ENCODE results near the gene EMSY. TPM values are rescaled to one million over a fixed set of nuclear protein-coding genes. Genes with fewer than 3 reads are reported as not detected.

EMSY gene
- total RNA-seq, 6 experiments from 2014 or later = 12.3 to 17.5 (median 15.2) TPM

GRCh38 chr11:76444065-76444383, 794 bp upstream of the EMSY start:
- Mint-ChIP-seq H3K27me3 (ENCODE audit: insufficient read depth) (no peaks in the 10 kb centered on the region; the same call in 1 of the 2 replicates), H3K36me3 (ENCODE audit: low read depth) (peaks cover 23% of the 10 kb centered on the region; the same call in 1 of the 2 replicates), H3K4me1 (ENCODE audit: low read depth) (peaks cover 22% of the 10 kb centered on the region), H3K9me3 (no peaks in the 10 kb centered on the region), H3K4me3 (peak overlapping the region; percentile 93), H3K27ac (peak overlapping the region; percentile 96)
- TF ChIP-seq CTCF (IDR thresholded peaks at IDR 0.05) = no peak
- no peak for DNase-seq

GRCh38 chr11:76445121-76446084, 585 bp downstream of the EMSY start:
- peak; percentile 92 for DNase-seq
- no peaks in the 10 kb centered on the region for H3K9me3 Mint-ChIP-seq
- peak overlapping the region; percentile 93 for H3K4me3 Mint-ChIP-seq
- H3K27ac Mint-ChIP-seq = peak overlapping the region; percentile 96
- peak; percentile 28 for TF ChIP-seq CTCF (IDR thresholded peaks at IDR 0.05)
- H3K36me3 Mint-ChIP-seq (ENCODE audit: low read depth) = peaks cover 31% of the 10 kb centered on the region; the same call in 1 of the 2 replicates
- H3K27me3 Mint-ChIP-seq (ENCODE audit: insufficient read depth) = no peaks in the 10 kb centered on the region; the same call in 1 of the 2 replicates
- peaks cover 22% of the 10 kb centered on the region for H3K4me1 Mint-ChIP-seq (ENCODE audit: low read depth)

GRCh38 chr11:76448506-76448905, 3.7 kb downstream of the EMSY start:
- H3K36me3 Mint-ChIP-seq (ENCODE audit: low read depth) = peaks cover 23% of the 10 kb centered on the region; the same call in 1 of the 2 replicates
- H3K27me3 Mint-ChIP-seq (ENCODE audit: insufficient read depth) = no peaks in the 10 kb centered on the region; the same call in 1 of the 2 replicates
- no peaks in the 10 kb centered on the region for H3K9me3 Mint-ChIP-seq
- no peak for DNase-seq
- peaks cover 12% of the 10 kb centered on the region for H3K4me1 Mint-ChIP-seq (ENCODE audit: low read depth)
- H3K4me3 Mint-ChIP-seq = no peak overlapping the region
- TF ChIP-seq CTCF (IDR thresholded peaks at IDR 0.05) = no peak
- H3K27ac Mint-ChIP-seq = no peak overlapping the region

GRCh38 chr11:76453248-76453647, 8.4 kb downstream of the EMSY start:
- no peak for TF ChIP-seq CTCF (IDR thresholded peaks at IDR 0.05)
- Mint-ChIP-seq H3K27ac (no peak overlapping the region), H3K27me3 (ENCODE audit: insufficient read depth) (no peaks in the 10 kb centered on the region), H3K4me3 (no peak overlapping the region), H3K36me3 (ENCODE audit: low read depth) (0 out of 2 replicates have a peak, but pooled peaks cover 8% of the 10 kb centered on the region), H3K4me1 (ENCODE audit: low read depth) (peaks cover 18% of the 10 kb centered on the region), H3K9me3 (no peaks in the 10 kb centered on the region)
- DNase-seq = no peak

- no peaks in the 10 kb centered on the region for H3K27me3 Mint-ChIP-seq (ENCODE audit: insufficient read depth)
- H3K27ac Mint-ChIP-seq = peak overlapping the region; percentile 32; the same call in 1 of the 2 replicates
- H3K36me3 Mint-ChIP-seq (ENCODE audit: low read depth) = peaks cover 9% of the 10 kb centered on the region; the same call in 1 of the 2 replicates
- peaks cover 18% of the 10 kb centered on the region for H3K4me1 Mint-ChIP-seq (ENCODE audit: low read depth)
- no peak overlapping the region for H3K4me3 Mint-ChIP-seq
- no peak for TF ChIP-seq CTCF (IDR thresholded peaks at IDR 0.05)
- no peaks in the 10 kb centered on the region for H3K9me3 Mint-ChIP-seq
- DNase-seq = no peak
Observed at GRCh38 chr11:76455331-76455730, 10.5 kb downstream of the EMSY start.

Measured in HFFc6 (cell line).